NB4 (cell line): Measurements from ENCODE around the gene TRAF4.

ENCODE experiments used
- DNase-seq: peaks from one replicate; pipeline ENCODE4 v3.0.0; 2010; ENCODE audit warnings: low read depth
- H3K4me3 ChIP-seq: one replicate; pipeline ENCODE4 v1.5.1; 2011; ENCODE audit warnings: mild to moderate bottlenecking, low read depth, low read length, moderate library complexity
- MYC ChIP-seq: IDR thresholded peaks from 2 replicates; pipeline ENCODE4 v1.6.1; 2011; ENCODE audit warnings: low read depth, low read length
- POLR2A ChIP-seq: IDR thresholded peaks from 2 replicates; pipeline ENCODE4 v1.6.1; 2011; ENCODE audit warnings: mild to moderate bottlenecking; ENCODE audit not compliant: insufficient read length; ENCODE audit errors: extremely low read depth
- TF ChIP-seq, protein P1 (sequence below): IDR thresholded peaks from 2 replicates; pipeline ENCODE4 v1.6.1; 2011; ENCODE audit warnings: low read depth, low read length
- TF ChIP-seq, protein P2 (sequence below): IDR thresholded peaks from one replicate; pipeline ENCODE4 v1.5.1; 2012; ENCODE audit warnings: low read depth, low read length

TRAF4 gene

GRCh38 chr17:28747051-28747691 lies 3.4 kb downstream of the TRAF4 start:
- no peak for DNase-seq

GRCh38 chr17:28747801-28748750 lies 4.3 kb downstream of the TRAF4 start:
- DNase-seq, result no peak
- no peak overlapping the region for H3K4me3 ChIP-seq

More at GRCh38 chr17:28747051-28747691, 3.4 kb downstream of the TRAF4 start:
- no peak overlapping the region for H3K4me3 ChIP-seq
- TF ChIP-seq, protein P1, sequence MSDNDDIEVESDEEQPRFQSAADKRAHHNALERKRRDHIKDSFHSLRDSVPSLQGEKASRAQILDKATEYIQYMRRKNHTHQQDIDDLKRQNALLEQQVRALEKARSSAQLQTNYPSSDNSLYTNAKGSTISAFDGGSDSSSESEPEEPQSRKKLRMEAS, result no peak
- TF ChIP-seq, protein P2, sequence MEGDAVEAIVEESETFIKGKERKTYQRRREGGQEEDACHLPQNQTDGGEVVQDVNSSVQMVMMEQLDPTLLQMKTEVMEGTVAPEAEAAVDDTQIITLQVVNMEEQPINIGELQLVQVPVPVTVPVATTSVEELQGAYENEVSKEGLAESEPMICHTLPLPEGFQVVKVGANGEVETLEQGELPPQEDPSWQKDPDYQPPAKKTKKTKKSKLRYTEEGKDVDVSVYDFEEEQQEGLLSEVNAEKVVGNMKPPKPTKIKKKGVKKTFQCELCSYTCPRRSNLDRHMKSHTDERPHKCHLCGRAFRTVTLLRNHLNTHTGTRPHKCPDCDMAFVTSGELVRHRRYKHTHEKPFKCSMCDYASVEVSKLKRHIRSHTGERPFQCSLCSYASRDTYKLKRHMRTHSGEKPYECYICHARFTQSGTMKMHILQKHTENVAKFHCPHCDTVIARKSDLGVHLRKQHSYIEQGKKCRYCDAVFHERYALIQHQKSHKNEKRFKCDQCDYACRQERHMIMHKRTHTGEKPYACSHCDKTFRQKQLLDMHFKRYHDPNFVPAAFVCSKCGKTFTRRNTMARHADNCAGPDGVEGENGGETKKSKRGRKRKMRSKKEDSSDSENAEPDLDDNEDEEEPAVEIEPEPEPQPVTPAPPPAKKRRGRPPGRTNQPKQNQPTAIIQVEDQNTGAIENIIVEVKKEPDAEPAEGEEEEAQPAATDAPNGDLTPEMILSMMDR, result no peak
- TF ChIP-seq POLR2A (no peak), MYC (no peak)

GRCh38 chr17:28748852-28749515 lies 5.2 kb downstream of the TRAF4 start:
- no peak for DNase-seq
- no peak for TF ChIP-seq POLR2A
- no peak for TF ChIP-seq MYC
- TF ChIP-seq, protein P2, result no peak
- TF ChIP-seq, protein P1, result no peak
- H3K4me3 ChIP-seq, result no peak overlapping the region

More at GRCh38 chr17:28747801-28748750, 4.3 kb downstream of the TRAF4 start:
- TF ChIP-seq, protein P2, result no peak
- TF ChIP-seq POLR2A, result no peak
- no peak for TF ChIP-seq MYC
- TF ChIP-seq, protein P1, result no peak

DNA sequence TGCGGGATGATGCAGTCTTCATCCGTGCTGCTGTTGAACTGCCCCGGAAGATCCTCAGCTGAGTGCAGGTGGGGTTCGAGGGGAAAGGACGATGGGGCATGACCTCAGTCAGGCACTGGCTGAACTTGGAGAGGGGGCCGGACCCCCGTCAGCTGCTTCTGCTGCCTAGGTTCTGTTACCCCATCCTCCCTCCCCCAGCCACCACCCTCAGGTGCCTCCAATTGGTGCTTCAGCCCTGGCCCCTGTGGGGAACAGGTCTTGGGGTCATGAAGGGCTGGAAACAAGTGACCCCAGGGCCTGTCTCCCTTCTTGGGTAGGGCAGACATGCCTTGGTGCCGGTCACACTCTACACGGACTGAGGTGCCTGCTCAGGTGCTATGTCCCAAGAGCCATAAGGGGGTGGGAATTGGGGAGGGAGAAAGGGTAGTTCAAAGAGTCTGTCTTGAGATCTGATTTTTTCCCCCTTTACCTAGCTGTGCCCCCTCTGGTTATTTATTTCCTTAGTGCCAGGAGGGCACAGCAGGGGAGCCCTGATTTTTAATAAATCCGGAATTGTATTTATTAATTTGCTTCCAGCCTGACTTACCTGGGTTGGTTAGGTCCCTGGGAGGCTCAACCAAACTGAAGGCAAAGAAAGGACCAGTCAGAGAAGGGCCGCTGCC lies 5.8 kb downstream of the TRAF4 start:
- H3K4me3 ChIP-seq, result no peak overlapping the region
- no peak for DNase-seq
- TF ChIP-seq, protein P1, result no peak
- TF ChIP-seq, protein P2, result no peak
- TF ChIP-seq POLR2A, result no peak
- TF ChIP-seq MYC, result no peak

DNA sequence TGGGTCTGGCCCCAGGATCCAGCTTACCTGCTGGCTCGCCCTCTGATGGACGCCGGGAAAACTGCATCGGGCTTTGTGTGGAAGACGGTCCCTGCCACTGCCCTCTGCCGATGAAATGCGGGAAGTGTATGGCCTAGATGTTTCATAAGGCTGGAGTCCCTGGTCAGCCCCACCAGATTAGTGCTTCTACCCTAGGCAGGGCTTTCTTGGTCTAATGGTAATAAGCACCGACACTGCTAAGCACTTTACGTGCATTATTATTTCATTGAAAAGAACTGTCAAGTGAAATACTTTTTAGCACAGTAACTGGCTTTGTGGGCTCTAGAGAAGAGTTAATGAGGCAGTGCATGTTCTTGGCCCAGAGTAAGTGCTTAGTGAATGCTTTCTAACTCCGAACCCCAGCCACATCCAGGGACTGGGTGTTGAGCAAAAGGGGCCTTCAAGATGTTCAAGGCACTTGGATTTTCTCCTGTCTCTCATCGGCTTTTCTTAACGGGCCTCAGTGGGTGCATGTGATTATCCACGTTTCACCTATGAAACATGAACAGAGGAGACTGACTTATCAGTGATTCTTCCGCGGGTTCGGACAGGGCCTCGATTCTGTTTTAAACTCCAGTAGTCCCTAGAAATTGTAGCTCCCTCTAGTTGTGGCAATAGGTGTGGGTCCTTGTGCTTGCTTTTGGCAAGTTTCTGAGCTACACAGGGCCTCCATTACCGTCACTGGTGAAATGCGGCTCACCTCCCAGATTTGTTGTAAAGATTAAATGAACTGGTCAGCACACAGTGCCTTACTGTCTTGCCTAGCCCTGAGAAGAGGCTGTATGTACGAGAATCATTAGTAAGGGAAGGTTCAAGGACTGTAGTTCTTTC lies 6.6 kb downstream of the TRAF4 start:
- peak; percentile 93 for DNase-seq
- peak; percentile 64 for TF ChIP-seq MYC
- TF ChIP-seq, protein P2, result peak; percentile 99
- peak; percentile 14 for TF ChIP-seq POLR2A
- TF ChIP-seq, protein P1, result peak; percentile 68
- H3K4me3 ChIP-seq, result no peak overlapping the region
